Retinal pigment epithelial cell (primary cell): ENCODE data around the gene CAB39L.
A peak's percentile ranks its signal among the peaks of the same experiment; 100 is the strongest.

Experiments
- DNase-seq: peaks from one replicate; pipeline ENCODE4 v3.0.0-alpha.2; 2010; ENCODE audit warnings: low read depth
- H3K4me3 ChIP-seq: 2 replicates; pipeline ENCODE4 v1.5.1; 2011; ENCODE audit warnings: mild to moderate bottlenecking, low read length, control low read depth, moderate library complexity
- CTCF ChIP-seq: conservative IDR thresholded peaks from 2 replicates; pipeline ENCODE4 v1.5.1; 2011; ENCODE audit warnings: low read depth, low read length, control low read depth, inconsistent platforms

Gene CAB39L

DNA sequence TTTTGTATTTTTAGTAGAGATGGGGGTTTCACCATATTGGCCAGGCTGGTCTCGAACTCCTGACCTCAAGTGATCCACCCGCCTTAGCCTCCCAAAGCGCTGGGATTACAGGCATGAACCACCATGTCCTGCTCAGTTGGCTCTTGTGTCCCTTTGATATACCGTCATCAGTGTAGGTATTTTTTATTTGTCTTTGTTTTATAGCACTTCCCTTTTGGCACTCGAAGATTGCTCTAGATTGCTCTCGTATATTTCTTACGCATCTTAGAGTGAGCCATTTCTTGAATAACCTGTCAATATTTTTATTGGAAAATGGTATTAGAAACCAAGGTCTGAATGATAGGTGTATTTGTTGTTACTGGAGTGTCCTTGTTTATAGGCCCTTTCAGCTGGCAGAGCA, 9.6 kb upstream of the CAB39L start:
- DNase-seq: no peak
- TF ChIP-seq CTCF: no peak
- no peak overlapping the region for H3K4me3 ChIP-seq

DNA sequence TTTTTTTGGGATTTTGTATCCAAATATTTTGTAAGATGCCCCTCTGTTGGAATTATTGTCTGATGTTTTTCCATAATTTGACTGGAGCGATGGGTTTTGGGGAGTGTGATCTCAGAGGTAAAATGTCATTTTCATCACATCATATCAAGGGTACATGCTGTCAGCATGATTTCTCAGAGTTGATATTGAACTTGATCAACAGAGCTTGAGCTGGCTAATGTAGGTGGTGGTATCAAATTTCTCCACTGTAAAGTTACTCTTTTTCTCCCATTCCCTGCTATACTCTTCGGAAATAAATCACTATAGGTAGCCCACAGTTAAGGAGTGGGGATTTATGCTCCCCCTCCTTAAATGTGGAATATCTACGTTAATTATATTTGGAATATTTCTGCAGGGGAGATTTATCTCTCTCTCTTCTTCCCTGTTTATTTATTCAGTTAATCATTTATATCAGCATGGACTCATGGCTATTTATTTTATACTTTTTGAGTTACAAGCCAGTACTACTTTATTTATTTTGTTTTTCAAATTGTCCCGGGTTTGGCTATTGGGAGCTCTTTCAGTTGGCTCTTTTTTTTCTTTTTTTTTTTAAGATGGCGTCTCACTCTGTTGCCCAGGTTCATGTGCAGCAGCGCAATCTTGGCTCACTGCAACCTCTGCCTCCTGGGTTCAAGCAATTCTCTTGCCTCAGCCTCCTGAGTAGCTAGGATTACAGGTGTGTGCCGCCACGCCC, 9.0 kb upstream of the CAB39L start:
- DNase-seq: no peak
- H3K4me3 ChIP-seq: no peak overlapping the region
- TF ChIP-seq CTCF: no peak

GRCh38 chr13:49450105-49450819, 6.4 kb upstream of the CAB39L start:
- DNase-seq: no peak
- no peak overlapping the region for H3K4me3 ChIP-seq
- no peak for TF ChIP-seq CTCF

GRCh38 chr13:49448753-49449152, 4.9 kb upstream of the CAB39L start:
- TF ChIP-seq CTCF: no peak
- DNase-seq: no peak
- H3K4me3 ChIP-seq: no peak overlapping the region

DNA sequence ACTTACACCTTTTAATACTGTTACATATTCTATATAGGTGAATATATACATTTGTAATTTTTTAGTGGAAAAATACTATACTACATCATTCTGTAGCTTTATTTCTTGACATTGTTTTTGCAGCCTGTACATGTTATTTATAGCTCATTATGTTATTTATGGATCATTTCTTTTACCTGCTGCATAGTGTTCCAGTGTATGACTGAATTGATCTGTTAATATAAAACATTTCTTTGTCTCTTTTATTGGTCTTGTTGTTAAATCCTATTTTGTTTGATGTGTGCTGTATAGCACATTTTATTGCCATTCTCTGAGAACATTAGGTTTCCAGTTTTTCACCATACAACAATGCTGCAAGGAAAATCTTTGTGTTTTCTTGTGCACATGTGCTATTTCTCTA, 2.6 kb upstream of the CAB39L start:
- no peak for TF ChIP-seq CTCF
- peak overlapping the region; percentile 3 for H3K4me3 ChIP-seq
- DNase-seq: no peak

DNA sequence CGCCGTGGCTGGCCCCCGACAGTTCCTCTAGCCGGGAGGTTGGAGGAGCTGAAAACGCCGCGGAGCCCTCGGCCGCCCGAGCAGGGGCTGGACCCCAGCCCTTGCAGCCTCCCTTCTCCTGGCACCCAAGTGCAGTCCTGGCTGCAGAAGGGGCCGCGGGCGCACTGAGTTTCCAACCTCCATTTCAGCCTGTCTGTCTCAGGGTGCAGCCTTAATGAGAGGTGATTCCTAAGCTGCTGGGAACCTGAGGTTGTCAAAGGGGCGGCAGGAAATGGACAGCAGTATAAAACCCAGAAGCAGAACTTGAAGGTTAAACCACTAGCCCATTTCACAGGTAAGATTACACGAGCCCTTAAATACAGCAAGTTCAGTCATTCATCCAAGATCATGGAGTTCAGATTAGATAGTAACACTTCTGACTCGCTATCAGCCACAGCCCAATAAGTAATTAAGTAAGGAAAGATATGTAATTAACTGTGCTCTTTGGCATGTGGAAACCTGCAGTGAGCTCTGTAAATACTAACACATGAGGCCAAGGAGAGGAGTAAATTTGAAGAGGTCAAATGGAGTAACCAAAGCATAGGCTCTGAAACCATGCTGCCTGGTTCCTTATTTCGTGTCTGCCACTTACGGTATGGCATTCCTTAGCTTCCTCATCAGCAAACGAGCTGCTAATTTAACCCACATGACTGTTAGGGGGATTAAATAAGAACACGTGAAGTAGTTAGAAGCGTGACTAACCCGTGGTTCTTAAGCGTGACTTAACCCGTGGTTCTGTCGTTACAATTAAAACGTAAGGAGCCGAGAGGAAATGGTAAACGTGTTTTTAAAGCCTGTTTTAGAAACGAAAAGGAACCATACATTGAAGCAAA, 896 bp upstream of the CAB39L start:
- H3K4me3 ChIP-seq: peak overlapping the region; percentile 89
- no peak for TF ChIP-seq CTCF
- DNase-seq: peak; percentile 95
